HG02763 (cell line): ENCODE measurements around the gene SMIM34.
"Not testable (repeated sequence)": the region's sequence is repeated elsewhere in the genome, so short reads cannot be mapped to it uniquely, and the experiment has no call there.

ENCODE experiments used
- ATAC-seq: cut with Tn5 transposase; IDR thresholded peaks from one replicate; pipeline ENCODE4 v1.9.1; 2021; ENCODE audit warnings: mild to moderate bottlenecking, moderate library complexity; ENCODE audit not compliant: unreplicated experiment

Gene SMIM34

DNA sequence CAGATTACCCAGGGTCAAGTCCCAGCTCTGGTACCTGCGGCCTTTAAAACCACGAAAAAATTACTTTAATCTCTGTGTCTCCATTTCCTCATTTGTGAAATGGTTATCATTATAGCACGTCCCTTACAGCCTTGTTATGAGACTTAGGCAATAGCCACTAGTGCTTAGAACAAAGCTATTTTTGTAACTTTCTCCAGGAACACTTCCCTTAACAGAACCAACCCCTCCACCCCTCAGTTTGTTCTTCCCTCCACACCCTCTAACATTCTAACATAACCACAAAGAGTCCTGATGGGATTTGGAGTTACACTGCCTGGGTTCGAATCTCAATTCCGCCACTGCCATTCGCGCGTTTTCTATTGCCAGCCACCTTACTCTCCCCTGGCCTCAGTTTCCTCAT, 49.3 kb downstream of the SMIM34 start:
- ATAC-seq = not testable (repeated sequence)

DNA sequence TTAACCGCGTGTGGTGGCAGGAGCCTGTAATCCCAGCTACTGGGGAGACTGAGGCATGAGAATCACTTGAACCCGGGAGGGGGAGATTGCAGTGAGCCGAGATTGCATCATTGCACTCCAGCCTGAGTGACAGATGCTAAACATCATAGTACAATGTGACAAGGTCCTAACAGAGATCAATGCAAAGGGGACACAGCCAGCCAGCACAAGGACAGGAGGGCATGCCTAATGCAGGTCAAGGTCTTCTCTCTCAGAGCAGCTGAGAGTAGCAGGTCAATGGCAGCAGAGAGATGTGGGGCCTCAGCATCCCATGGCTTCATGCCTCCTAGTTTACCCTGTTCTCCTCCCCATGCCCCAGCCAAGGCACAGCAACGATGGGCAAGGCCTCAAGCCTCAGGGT, 51.4 kb downstream of the SMIM34 start:
- no peak for ATAC-seq

DNA sequence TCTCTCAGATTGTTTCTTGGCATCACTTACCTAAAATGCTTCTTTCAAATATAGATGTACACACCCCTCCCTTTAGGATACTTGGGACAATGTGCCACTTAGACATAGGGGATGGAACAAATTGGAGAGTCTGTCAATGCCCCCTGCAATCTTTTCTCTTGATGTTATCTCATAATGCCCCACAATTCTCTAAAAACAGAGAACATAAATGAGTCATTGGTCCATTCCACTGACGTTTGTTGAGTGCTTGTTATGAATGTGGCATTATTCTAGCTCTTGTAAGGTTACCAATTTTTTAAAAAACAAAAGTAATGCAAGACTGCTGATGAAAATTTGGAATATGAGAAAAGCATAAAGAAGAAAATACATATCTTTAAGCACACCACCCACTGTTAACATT, 54.0 kb downstream of the SMIM34 start:
- ATAC-seq = no peak
